COLO668 (cell line): ENCODE results near the gene KIR2DL3.
"Not testable (repeated sequence)": the region's sequence is repeated elsewhere in the genome, so short reads cannot be mapped to it uniquely, and the experiment has no call there.

Source experiments
- DNase-seq: peaks from one replicate; lab custom pipeline; 2025; ENCODE audit not compliant: unreplicated experiment; lab: John Stamatoyannopoulos, UW

KIR2DL3 gene

DNA sequence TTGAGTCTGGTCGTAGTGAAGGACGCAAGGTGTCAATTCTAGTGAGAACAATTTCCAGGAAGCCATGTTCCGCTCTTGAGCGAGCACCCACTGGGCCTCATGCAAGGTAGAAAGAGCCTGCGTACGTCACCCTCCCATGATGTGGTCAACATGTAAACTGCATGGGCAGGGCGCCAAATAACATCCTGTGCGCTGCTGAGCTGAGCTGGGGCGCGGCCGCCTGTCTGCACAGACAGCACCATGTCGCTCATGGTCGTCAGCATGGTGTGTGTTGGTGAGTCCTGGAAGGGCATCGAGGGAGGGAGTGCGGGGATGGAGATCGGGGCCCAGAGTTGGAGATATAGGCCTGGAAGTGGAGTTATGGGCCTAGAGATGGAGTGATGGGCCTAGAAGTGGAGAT is at the start of gene KIR2DL3:
KIR2DL3 (plus strand) TSS at position 208 of the 400 bp plus-strand sequence; CDS start at position 241, 33 bp downstream.
- DNase-seq: not testable (repeated sequence)

DNA sequence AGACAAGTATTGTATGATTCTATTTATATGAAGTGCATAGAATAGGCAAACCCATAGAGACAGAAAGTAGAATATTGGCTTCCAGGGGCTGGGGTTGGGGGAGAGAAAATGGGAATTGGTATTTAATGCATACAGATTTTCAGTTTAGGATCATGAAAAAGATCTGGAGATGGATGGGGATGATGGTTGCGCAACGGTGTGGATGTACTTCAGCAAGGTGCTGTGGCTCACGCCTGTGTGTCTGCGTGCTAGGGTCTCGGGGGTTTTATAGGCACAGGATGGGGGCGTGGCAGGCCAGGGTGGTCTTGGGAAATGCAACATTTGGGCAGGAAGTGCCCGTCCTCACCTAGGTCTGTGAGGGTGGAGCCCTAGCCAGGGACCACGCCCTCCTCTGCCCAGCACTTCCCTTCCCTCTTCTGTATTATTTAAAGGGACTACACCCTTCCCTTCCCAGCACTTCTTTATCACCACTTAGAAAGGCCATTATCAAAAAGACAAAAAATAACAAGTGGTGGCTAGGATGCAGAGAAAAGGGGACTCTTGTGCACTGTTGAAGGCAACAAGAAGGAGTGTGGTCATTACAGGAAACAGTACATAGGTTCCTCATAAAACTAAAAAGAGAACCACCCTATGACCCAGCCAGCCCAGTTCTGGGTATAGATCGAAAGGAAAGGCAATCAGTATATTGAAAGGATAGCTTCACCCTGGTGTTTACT is 46.6 kb upstream of the KIR2DL3 start:
- no peak for DNase-seq

DNA sequence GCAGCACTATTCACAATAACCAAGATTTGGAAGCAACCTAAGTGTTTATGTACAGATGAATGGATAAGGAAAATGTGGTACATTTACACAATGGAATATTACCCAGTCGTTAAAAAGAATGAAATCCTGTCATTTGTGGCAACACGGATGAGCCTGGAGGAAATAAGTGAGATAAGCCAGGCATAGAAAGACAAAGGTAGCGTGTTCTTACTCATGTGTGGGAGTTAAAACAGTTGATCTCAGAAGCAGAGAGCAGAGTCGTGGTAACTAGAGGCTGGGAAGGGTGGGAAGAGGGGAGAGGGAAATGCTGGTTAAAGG is 46.1 kb upstream of the KIR2DL3 start:
- DNase-seq: no peak

DNA sequence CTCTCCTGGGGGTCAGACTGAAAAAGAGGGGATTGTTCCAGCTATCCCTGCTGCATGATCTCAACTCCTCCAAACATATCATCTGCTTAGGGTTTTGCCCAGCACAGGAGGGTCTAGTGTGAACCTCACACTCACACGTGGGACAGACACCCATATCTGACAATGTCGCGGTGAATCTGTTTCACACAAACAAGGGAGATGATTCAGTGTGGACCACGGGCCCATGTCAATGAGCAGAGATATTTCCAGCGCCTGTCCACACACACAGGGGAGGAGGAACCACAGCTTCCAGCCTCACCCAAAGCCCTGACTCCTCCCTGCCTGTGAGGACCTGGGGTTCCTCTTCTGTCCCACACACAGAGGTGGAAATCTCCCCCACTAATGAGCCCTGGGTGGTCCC is 43.7 kb upstream of the KIR2DL3 start:
- DNase-seq: no peak

DNA sequence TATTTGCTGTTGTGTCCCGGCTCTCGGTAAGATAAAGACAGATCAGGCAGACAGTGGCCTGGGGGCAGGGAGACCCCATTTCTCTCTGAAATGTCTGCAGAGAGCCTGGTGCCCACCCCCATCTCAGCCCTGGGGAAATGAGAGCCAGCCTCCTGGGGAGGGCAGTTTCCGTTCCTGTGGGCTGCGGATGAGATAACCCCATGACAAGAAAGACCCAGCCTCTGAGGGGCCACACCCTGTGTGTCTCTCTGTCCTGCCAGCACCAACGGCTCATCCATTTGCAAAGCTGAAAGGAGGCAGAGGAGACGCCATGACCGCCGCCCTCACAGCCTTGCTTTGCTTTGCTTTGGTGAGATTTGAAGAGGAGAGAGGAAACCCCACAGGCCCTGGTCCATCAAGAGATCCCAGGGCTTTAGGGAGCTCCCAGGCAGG is 42.2 kb upstream of the KIR2DL3 start:
- DNase-seq: no peak

DNA sequence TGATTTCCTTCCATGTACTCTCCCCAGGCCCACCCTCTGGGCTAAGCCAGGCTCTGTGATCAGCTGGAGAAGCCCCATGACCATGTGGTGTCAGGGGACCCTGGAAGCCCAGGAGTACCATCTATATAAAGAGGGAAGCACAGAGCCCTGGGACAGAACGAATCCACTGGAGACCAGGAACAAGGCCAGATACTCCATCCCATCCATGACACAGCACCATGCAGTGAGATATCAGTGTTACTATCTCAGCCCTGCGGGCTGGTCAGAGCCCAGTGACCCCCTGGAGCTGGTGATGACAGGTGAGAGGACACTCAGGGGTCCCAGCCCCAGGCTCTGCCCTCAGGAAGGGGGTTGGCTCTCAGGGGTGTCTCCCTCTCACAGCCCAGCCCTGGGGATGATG is 41.5 kb upstream of the KIR2DL3 start:
- DNase-seq: no peak

DNA sequence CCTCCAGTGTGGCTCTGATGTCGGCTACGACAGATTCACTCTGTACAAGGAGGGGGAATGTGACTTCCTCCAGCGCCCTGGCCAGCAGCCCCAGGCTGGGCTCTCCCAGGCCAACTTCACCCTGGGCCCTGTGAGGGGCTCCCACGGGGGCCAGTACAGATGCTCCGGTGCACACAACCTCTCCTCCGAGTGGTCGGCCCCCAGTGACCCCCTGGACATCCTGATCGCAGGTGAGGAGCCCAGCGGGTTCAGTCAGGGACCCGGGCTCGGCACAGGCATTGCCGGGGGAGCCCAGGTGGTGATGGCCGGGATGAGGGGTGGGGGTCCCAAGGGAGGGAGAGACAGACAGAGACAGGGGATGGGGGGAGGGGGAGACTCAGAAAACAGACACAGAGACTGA is 40.6 kb upstream of the KIR2DL3 start:
- not testable (repeated sequence) for DNase-seq

DNA sequence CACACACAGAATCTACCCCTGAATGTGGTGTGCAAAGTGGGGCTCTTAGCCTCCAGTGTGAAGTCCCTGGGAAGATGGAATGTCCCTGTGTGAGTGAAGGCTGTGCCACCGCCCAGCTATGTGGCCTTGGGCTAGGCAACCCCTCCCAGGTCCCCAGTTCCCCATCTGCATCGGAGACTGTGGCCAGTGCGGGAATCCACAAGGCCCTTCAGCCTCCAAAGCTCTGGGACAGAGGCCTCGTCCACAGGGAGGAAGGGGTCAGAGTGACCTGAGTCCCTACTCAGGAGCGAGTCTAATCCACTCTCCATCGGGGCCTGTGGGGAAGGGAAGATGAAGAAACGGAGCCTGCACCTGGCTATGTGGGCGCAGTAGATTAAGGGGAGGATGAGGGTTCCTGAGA is 33.4 kb upstream of the KIR2DL3 start:
- DNase-seq: no peak

DNA sequence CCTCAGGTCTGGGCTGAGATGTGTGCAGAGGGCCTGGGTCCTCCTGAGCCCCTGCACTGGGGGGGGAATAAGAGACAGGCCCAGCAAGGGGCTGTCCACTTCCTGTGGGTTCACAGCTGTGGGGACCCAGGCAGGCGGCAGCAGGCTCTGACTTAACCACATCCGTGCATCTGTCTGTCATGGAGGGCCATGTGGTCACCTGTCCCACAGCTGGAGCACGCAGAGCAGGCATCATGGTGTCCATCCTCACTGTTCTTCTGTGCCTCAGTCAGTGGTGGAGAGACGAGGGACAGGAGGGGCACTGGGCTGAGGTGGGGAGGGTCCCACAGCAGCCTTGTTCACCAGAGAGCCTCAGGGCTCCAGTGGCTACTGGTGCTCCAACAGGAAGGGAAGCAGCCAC is 30.4 kb upstream of the KIR2DL3 start:
- no peak for DNase-seq

DNA sequence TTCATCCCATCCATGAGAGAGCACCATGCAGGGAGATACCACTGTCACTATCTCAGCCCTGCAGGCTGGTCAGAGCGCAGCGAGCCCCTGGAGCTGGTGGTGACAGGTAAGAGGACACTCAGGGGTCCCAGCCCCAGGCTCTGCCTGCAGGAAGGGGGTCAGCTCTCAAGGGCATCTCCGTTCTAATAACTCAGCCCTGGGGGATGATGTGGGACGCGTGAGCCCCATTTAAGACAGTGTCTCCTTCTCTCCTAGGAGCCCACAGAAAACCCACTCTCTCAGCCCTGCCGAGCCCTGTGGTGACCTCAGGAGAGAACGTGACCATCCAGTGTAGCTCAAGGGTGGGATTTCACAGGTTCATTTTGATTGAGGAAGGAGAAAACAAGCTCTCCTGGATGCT is 29.5 kb upstream of the KIR2DL3 start:
- no peak for DNase-seq

DNA sequence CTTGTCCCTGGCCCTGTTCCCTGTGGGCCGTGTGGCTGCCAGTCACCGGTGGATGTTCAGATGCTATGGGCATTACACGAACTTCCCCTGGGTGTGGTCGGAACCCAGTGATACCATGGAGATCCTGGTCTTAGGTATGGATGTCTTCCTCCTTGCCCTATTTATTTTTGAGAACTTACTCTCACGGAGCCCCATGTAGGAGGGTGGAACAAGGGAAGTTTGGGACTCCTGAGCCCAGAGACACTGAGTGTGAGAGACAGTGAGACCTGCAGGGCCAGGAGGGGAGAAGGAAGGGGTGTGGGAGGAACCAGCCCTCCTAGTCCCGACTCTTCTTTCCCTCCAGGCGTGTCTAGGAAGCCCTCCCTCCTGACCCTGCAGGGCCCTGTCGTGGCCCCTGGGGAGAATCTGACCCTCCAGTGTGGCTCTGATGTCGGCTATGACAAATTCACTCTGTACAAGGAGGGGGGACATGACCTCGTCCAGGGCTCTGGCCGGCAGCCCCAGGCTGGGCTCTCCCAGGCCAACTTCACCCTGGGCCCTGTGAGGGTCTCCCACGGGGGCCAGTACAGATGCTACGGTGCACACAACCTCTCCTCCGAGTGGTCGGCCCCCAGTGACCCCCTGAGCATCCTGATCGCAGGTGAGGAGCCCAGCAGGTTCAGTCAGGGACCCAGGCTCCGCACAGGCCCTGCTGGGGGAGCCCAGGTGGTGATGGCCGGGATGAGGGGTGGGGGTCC is 28.9 kb upstream of the KIR2DL3 start:
- no peak for DNase-seq

DNA sequence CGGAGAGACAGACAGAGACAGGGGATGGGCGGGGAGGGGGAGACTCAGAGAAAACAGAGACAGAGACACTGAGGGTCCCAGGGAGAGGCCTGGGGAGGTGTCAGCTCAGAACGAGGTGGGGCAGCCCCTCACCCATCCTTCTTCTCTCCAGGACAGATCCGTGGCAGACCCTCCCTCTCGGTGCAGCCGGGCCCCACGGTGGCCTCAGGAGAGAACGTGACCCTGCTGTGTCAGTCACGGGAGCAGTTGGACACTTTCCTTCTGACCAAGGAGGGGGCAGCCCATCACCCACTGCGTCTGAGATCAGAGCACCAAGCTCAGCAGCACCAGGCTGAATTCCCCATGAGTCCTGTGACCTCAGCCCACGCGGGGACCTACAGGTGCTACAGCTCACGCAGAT is 28.4 kb upstream of the KIR2DL3 start:
- not testable (repeated sequence) for DNase-seq

DNA sequence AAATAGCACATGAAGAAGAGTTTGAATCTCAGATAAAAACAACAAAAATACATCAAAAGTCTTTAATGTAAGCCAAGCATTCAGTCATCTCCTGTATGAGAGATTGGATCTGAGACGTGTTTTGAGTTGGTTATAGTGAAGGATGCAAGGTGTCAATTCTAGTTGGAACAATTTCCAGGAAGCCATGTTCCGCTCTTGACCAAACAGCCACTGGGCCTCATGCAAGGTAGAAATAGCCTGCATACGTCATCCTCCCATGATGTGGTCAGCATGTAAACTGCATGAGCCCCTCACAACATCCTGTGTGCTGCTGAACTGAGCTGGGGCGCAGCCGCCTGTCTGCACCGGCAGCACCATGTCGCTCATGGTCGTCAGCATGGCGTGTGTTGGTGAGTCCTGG is 14.2 kb upstream of the KIR2DL3 start, which contains the start of gene KIR3DL3:
KIR3DL3 (plus strand) TSS at position 301 of the 400 bp plus-strand sequence; CDS start at position 356, 55 bp downstream.
- no peak for DNase-seq

DNA sequence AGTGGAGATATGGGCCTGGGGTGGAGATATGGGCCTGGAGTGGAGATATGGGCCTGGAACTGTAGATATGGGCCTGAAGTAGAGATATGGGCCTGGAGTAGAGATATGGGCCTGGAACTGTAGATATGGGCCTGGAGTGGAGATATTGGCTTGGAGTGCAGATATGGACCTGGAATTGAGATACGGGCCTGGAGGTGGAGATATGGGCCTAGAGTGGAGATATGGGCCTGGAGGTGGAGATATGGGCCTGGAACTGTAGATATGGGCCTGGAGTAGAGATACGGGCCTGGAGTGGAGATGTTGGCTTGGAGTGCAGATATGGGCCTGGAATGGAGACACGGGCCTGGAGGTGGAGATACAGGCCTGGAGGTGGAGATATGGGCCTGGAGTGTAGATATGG is 13.7 kb upstream of the KIR2DL3 start:
- no peak for DNase-seq

DNA sequence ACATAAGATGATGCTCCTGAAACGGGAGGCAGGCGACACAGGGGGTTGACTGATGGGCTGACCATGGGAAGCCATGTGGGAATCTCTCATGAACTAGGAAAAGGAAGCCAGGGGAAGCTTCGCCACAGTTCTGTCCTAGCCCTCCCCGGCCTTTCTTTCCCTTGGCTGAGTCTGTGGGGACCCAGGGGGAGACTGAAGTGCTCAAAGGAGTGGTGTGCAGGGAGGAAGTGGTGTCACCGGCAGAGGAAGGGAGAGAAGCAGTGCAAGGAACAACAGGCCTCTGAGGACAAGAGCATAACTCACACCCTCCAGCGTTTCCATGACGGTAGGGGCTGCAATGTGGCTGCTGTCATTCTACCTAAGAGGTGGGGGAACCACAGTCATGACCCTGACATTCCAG is 13.0 kb upstream of the KIR2DL3 start:
- no peak for DNase-seq

DNA sequence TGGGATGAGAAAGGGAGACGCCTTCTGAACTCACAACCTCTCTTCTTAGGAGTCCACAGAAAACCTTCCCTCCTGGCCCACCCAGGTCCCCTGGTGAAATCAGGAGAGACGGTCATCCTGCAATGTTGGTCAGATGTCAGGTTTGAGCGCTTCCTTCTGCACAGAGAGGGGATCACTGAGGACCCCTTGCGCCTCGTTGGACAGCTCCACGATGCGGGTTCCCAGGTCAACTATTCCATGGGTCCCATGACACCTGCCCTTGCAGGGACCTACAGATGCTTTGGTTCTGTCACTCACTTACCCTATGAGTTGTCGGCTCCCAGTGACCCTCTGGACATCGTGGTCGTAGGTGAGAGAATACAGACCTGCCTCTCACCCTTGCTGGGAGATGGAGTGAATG is 10.8 kb upstream of the KIR2DL3 start:
- DNase-seq: no peak

DNA sequence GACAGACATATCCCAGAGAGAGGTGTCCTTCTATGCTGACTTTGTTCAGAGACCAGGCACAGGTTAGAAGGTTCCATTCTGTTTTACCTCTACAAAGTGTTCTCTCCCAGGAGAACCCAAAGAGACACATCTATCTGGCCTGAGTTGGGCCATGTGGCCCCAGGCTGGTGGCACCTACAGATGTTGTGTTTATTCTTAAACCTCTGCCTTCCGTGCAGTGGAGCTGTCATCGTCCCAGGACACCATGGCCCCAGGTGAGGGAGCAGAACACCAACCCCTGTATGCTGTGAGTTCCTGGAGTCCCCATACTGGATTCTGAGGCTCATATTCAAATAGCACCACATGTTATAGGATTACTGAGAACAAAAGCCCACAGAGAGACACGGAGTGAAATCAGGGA is 10.1 kb upstream of the KIR2DL3 start:
- DNase-seq: no peak

DNA sequence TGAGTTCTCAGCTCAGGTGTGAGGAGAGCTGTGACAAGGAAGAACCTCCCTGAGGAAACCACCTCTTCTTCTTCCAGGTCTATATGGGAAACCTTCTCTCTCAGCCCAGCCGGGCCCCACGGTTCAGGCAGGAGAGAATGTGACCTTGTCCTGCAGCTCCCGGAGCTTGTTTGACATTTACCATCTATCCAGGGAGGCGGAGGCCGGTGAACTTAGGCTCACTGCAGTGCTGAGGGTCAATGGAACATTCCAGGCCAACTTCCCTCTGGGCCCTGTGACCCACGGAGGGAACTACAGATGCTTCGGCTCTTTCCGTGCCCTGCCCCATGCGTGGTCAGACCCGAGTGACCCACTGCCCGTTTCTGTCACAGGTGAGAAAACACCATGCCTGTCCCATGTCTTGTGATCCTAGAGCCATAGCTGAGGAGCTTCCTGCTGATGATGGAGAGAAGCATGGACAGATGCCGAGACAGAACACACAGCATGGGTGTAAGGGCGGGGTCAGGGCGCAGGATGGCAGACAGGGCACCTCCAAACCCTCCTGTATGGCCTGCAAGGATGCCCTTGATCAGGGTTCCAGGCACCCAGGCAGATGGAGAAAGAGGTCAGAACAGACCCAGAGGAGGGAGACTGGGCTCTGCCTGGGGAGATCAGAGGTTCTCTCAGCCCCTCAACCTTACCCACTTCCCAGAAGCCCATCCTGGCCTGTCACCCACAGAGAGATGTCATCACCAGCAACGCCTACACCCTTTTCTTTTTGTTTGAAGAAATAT is 8.7 kb upstream of the KIR2DL3 start:
- DNase-seq: no peak

DNA sequence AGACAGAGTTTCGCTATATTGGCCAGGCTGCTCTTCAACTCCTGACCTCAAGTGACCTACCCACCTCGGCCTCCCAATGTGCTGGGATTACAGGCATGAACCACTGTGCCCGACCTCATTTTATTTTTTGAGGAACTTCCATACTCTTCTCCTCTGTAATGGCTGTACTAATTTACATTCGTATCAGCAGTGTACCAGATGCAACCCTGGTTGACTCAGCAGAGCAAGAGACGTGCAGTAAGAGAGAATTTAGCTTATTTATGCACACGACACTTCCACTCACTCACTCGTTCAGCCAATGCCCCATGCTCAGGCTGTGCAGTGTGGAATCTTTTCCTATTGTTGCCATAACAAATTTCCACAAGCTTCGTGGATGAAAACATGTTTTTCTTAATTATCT is 7.1 kb upstream of the KIR2DL3 start:
- DNase-seq: no peak

DNA sequence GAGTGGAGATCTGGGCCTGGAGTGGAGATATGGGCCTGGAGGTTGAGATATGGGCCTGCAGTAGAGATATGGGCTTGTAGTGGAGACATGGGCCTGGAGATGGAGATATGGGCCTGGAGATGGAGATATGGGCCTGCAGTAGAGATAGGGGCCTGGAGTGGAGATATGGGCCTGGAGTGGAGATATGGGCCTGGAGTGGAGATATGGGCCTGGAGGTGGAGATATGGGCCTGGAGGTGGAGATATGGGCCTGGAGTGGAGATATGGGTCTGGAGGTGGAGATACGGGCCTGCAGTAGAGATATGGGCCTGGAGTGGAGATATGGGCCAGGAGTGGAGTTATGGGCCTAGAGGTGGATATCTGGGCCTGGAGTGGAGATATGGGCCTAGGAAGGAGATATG is 402 bp downstream of the KIR2DL3 start:
- DNase-seq: no peak

DNA sequence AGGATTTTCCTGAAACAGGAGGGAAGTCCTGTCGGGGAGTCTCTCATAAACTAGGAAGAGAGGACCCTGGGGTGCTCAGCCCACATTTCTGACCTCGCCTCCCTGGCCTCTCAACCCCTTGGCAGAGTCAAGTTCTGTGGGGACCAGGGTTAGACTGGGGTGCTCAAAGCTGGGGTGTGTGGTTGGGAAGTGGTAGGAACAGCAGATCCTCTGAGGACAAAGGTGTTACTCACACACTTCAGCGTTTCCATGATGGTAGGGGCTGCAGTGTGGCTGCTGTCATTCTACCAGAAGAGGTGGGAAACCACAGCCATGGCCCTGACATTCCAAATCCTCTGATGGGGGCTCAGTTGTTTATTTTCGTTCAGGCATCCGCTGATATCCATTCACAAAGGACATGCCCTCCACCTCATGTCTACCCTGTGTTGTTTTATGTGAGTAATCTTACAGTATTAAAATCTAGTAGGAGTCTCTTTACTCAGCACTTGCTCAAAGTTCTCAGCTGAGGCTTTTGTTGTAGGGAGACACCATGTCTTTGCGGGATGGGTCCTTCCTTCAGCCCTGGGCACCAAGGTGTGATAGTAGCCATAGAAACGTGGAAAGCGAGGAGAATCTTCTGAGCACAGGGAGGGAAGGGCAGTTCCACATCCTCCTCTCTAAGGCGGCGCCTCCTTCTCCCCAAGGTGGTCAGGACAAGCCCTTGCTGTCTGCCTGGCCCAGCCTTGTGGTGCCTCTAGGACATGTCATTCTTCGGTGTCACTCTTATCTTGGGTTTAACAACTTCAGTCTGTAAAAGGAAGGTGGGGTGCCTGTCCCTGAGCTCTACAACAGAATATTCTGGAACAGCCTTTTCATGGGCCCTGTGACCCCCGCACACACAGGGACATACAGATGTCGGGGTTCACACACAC is 1.5 kb downstream of the KIR2DL3 start:
- DNase-seq: no peak
